Stimulated activated CD4-positive, alpha-beta T cell treated with anti-CD3 and anti-CD28 coated beads, Interleukin-12 subunit alpha, Interleukin-12 subunit beta, amount 100 ng/mL, for 24 hours (primary cell): ENCODE data around the gene IRAK2.

Experiments used
- DNase-seq, 2 experiments: peaks; one replicate each; pipeline ENCODE4 v3.0.0-alpha.2; 2020; ENCODE audit warnings: low read depth in 2 of 2

IRAK2 gene

DNA sequence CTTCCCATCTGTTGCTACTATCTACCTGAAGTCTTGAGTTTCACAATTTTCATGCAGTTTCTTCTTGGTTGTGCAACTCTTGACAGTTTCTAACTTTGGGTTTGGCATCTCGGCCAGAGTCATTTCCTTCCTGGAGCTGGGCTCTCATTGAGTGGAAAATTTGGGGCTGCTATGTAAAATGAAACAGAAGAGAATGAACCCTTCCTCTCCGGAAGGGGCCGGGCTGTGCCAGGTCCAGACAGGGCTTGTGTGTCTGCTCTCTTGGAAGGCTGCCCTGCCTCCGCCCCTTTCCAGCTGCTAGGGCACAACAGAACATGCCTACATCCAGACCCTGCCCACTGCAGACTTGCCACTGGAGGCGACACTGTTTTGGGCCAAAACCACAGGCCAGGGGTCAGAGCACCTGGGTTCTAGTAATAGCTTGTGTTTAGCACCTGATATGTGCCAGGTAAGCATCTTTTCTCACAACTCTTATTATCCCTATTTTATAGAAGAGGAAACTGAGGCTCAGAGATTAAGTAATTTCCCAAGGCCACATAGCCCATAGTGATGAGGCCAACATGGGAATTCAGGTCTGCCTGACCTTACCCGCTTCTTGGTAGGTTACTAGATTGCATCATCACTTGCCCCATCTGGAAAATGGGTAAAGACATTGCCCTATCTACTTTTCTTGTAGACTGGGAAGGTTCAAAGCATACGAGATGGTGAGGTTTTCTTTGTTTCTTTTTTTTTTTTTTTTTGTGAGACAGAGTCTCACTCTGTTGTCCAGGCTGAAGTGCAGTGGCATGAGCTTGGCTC is 25.0 kb downstream of the IRAK2 start:
- DNase-seq = peak in 1 of 2 experiments; percentile 42

- DNase-seq = peak in 1 of 2 experiments; percentile 63
These were observed 28.4 kb downstream of the IRAK2 start for GRCh38 chr3:10192953-10193691.

DNA sequence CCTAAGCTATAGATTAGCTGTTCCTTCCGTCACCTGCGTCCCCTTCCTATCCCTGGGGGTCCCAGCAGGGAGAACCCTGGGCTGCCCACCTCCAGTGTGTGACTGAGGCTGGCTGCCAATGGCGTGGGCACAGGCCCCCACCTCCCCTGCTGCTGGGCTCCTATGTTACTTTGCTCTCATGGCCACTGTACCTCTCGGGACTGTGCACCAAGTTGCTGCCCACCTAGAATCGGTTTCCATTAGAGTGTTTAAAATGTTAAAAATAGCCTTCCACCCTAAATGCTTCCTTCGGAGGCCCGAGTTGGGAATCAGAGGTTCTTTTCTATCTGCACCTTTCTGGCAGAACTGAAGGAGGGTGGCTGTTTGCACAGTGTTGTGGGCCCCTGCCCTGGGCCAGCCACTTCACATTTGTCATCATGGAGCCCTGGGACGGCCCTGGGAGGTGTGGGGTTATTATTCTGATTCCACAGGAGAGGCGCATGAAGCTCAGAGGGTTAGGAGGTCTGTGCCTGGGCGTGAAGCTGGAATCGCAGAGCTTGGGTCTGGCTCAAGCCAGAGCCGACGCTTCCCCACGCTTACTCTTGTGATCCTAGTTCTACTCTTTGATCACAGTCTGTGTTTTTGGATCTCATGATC is 29.1 kb downstream of the IRAK2 start:
- DNase-seq = no peak

- no peak for DNase-seq
These were observed 29.8 kb downstream of the IRAK2 start for GRCh38 chr3:10194328-10195071.

DNA sequence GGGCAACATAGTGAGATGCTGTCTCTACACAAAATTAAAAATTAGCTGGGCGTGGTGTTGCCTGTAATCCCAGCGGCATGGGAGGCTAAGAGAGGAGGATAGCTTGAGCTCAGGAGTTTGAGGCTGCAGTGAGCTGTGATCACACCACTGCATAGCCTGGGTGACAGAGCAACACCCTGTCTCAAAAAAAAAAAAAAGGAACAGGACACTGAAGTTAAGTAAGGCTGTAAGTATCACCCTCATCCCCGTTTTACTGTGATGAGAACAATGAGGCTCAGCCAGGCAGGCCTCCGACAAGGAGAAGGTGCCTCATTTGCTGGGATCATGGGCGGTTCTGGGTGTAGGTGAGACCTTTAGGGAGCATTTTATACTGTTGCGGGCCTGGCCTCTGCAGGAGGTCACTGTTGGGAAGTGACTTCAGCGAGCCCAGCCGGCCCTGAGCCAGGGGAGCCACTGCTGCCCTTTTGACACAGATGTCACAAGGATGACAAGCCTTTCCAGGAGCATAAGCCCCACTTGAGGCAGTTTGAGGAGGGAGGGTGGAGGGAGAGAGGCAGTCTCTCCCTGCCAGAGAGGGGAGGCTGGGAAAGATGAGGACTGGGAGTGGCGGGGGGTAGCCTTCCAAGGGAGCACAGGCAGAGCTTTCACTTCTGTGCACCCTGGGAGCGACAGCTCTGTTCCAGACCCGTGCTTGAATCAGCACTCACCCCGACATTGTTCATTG is 30.8 kb downstream of the IRAK2 start:
- no peak for DNase-seq

DNA sequence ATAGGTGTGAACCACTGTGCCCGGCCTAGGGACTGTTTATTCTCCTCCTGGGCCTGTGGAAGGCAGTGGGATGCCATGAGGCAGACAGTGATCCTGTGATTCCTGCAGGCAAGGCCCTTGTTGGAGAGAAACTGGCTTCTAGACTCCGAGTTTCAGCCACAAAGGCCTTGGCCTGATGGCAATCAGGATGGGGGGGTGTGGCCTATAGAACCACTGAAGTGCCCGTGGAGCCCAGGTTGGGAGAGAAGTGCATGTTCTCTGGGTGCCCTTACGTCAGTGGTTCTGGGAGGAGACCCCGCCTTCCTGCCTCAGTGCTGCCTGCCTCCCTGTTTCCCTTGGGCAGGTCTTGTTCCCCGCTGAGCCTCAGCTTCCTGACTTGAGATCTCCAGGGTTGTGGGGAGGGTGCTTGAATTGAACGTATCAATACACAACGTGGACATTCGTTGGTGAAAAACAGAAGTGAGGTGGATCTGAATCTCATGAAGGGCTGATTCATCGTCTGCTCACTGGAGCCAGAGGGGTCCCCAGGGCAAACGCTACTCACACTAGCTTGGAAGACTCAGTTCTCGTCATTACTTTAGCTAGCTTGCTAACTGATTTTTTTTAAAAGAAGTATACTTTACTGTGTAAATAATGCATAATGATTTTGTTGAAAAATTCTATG is 31.8 kb downstream of the IRAK2 start:
- DNase-seq = no peak

GRCh38 chr3:10198226-10198625 is 33.5 kb downstream of the IRAK2 start:
- no peak for DNase-seq

DNA sequence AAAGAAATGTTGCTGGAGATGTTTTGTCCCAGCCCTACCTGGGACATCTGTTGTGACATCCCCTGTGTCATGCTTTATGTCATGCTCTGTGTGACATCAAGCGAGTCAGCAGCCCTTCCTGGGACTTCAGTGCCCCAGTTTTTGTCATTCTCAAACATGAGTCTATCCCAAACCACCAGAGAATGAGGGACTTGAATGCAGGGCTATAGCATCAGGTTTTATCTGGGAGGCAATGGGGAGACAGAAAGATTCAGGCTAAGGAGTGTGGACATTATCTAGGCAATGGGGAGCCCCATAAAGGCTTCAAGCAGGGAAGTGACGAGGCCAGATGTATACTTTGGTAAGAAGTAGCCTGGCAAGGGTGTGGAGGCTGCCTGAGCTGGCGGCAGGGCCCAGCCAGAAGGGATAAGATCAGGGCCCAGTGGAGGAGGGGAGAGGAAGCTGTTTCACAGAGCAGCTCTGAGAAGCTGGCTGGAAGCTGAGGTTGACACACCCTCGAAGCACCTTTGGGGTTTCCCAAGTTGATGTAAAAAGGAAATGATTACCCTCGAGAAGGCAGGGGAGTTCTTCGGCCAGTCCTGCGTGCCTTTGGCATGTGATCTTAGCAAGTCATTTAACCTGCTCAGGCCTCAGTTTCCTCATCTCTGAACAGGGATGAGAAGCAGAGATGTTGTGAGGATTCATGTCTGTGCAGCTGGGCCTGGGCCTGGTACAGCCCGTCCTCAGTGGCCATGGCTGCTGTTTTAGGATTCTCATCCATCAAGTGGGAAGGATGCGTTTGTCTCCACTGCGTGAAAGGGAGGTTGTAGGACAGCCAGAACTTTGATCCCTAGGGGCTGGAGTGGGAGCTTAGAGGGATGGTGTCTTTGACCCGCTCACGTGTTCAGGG is 34.3 kb downstream of the IRAK2 start:
- DNase-seq = peak; percentile 43 to 60

GRCh38 chr3:10204921-10205320 is 40.2 kb downstream of the IRAK2 start:
- DNase-seq = no peak

- DNase-seq = no peak
These were observed 40.9 kb downstream of the IRAK2 start for GRCh38 chr3:10205451-10206165.

- no peak for DNase-seq
These were observed 41.4 kb downstream of the IRAK2 start for GRCh38 chr3:10206166-10206511.

GRCh38 chr3:10213156-10213792 is 48.6 kb downstream of the IRAK2 start:
- no peak for DNase-seq

DNA sequence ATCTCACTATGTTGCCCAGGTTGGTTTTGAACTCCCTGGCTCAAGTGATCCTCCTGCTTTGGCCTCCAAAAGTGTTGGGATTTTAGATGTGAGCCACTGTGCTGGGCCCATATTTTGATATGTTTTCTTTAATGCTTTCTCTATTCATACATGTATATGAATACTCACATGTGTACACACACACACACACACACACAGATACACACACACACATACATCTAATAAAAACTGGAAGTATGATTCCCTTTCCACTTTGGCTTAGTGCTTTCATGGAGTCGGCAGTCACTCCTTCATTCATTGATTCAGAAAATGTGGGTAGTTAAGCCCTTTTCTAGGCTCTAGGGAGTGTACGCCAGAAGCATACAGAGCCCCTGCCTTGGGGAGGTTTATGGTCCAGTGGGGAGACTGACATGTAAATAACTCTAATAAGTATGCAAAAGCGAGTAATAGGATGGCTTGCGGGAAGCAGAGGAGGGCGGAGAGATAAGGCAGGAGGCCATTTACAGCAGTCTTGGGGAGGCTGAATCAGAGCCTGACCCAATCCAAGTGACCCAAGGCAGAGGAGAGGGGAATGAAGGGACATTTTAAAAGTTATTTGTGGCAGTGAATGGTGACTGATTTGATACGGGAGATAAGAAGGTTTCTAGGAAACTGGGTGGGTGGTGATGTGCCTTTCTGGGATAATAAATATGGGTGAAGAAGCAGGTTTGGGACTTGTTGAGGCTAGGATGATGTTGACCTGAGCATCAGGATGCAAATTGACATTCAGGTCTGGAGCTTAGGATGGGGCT is 51.1 kb downstream of the IRAK2 start:
- DNase-seq = no peak

GRCh38 chr3:10217359-10217758 is 52.6 kb downstream of the IRAK2 start:
- no peak for DNase-seq

DNA sequence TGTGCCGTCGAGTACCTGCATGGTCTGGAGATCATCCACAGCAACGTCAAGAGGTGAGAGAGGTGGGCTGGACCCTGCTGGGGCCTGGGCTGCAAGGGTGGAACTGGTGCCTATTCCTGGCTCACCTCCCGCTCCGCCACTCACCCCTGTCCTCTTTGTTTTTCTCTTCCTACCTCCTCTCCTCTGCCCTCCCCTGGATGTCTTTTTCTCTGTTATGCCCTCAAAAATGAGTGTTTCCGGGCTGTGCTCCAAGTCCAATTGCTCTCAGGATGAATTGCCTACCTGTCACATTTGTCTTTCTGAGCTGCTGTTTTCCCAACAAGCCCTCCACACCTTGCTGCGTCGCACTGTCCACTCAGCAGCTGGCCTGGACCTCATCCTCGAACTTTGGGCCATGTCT is 55.0 kb downstream of the IRAK2 start:
- no peak for DNase-seq

GRCh38 chr3:10223676-10224639 is 59.2 kb downstream of the IRAK2 start:
- DNase-seq = no peak
